Central memory CD4-positive, alpha-beta T cell (primary cell): ENCODE data around the gene CDK6.
A peak's percentile ranks its signal among the peaks of the same experiment; 100 is the strongest.

Experiments
- DNase-seq: peaks from one replicate; pipeline ENCODE4 v3.0.0; 2022

Gene CDK6

DNA sequence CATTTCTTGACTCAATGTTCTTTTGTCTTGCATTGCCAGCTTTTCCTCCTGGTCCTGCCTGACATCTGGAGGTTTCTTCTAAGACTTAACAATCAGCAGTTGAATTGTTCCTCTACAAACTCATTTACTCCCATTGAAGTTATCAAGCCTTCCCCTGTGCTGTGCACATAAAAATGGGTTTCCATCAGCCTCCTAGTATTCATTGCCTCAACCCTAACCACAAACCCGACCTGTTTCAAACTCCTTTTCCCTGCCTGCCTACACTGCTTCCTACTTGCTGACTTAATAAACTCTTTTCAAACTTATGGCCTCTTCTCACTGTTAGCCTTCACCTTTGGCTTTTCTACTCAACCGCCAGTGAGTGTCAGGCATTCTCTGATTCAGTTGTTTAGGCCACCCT lies 9.4 kb upstream of the CDK6 start:
- DNase-seq, result no peak

DNA sequence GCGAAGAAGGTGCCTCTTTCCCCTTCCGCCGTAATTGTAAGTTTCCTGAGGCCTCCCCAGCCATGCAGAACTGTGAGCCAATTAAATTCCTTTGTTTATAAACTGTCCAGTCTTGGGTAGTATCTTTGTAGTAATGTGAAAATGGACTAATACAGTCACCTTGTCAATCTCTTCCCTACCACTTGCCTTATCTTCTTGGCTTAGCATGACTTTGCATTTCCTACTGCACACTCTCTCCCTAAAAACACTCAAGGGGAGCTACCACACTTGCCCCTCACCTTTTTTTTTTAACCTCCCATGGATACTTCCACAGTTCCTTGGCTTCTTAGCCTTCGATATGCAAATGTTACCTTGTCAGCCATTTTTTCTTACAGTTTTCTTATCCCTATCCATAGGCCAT lies 7.4 kb upstream of the CDK6 start:
- no peak for DNase-seq

DNA sequence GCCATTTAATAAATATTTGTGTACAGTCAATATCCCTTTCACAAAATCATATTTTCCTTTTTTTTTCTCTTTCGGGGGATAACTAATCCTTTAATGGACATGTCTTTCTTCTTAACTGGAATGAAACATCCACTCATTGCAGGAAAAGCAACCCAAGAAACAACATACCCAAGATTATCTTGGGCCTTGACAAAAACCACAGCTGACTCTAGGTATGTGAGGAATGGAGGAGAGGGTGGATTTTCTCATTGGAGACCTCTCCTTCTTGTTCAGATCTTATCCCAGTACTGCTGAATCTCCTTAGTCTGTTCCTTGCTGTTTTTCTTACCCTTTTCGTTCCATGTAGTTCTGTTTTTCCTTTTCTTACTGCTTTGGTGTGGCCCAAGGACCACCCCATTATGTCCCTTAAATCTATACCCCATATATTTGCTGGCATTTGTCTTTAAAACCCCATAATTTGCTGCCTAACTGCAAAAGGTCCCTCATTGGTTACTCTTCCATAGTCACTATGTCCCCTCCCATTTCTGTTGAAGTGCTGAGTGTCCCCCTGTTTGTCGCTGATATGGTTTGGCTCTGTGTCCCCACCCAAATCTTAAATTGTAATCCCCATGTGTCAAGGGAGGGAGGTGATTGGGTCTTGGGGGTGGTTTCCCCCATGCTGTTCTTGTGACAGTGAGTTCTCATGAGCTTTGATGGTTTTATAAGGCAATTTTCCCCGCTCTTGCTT lies 6.8 kb upstream of the CDK6 start:
- DNase-seq, result no peak

DNA sequence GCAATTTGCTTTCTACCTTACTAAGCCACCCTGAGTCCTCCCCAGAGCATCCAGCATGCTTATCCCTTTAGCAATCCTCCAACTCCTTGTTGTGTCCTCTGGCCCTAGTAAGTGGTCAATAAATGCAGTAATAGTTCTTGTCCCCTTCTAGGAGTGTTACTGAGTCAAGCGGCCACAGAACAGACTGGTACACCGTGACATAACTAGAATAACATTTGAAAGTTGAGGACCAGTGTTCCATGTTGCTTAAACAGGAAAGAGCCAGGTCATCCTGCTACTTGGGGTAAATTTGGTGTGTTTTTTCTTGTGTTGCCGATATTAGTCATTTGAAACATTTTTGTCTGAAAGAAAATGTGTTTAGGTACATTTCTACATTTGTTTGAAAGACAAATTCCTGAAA lies 4.8 kb upstream of the CDK6 start:
- no peak for DNase-seq

DNA sequence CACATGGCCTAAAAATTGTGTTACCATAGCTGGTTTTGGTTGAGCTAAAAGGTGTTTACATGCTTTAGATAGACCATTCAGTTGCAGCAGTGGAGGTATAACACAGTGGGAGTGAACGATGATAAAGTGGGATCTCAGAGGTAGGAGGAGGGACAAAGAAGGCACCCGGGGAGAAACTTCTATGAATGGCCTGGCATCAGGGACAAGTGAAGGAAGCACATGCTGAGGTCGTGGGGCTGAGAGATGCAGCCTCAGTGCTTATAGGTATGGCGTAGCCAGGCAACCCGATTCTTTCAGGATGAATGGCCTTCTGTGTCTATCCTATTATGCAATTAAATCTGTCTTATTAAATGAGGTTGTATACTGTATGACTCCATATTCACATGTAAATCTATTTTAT lies 3.9 kb upstream of the CDK6 start:
- DNase-seq, result no peak

DNA sequence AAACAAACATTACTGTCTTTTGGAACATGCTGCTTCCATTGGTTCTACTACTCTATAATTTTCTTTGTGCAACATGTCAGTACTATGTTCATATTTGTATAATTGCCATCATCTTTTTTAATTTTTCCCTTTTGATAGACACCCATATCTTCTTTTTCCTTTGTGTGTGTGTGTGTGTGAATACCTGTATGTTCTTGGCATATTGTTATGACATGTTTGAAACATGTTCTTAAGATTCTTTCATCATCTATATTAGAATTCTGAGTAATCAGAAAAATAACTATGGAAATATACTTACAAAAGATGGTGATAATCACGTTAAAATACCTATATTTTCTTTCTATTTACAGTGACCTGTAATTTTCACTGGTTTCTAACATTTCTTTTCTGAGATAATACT lies 3.5 kb upstream of the CDK6 start:
- no peak for DNase-seq

DNA sequence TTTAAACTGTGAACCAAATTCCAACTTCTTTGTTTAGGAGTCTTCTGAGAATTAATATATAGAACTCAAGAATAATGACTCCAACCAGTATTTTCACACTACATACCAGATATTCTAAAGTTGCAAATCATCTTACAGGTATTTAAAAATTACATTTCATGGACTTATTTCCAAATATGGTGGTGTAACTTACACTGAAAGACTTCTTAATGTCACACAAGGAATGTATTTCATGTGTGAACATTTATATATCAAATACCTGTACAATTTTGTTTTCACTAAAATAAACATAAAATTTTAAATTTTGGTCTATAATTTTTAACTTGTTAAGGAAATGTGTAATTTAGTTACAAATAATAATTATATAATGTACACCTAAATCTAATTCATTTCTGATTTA lies 2.6 kb upstream of the CDK6 start:
- no peak for DNase-seq

DNA sequence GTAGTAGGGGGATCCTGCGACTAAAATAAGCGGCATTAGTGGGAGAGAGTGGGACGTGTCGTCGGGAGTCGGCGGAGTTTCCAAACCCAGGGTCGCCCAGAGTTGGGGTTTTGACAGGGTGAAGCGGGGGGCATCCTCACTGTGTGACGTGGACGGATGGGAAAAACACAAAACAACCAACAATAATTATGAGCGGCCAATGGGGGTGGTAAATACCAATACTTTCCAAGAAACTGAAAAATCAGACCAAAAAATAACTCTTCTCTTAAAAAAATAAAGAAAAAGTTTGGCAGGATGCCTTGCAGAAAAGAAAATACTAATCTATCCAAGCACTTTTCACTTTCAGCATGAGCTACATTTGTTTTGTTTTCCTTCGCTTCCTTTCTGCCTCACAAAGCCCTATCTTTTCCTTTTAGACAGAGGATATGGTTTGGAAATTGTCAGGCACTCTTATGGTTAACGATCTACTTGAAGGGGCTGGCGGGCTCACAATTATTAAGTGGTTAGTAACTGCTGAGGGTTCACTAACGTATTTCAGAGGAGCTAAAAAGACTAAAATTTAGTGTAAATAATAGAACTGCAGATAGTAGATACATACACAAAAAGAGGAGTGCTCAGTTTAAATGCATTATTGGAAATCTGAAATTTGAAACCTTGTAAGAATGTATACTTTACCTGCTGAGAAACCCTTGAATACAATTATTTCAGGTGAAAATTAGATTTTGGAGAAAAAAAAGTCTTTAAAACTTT lies 802 bp upstream of the CDK6 start:
- DNase-seq, result no peak

DNA sequence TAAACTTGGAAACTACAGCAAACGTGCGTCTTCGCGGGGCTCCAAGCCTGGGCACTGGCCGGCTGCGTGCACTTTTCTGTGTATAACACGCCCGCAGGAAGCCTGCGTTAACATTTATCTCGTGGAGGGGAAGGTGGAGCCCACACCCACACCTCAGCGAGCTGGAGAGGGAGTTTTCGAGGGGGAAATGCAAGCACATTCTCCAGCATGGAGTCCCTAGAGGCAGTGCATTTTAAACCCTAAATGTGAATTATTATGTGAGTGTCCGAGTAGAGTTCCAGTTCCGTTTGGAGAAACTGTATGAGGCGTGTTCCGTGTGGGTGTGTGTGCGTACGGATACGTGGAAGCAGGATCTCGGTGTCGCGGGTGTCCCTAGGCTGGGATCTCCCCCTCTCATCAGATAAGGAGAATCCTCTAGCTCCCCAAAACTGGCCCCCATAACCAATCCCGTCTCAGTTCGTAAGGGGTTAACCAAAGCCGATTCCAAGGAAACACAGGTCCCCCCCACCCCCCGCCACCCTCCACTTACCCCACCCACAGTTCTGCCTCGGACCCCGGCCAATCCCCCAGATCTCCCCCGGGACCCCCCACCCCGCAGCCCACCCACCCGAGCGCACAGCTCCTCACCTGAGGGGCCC lies 403 bp downstream of the CDK6 start:
- DNase-seq, result peak; percentile 50

DNA sequence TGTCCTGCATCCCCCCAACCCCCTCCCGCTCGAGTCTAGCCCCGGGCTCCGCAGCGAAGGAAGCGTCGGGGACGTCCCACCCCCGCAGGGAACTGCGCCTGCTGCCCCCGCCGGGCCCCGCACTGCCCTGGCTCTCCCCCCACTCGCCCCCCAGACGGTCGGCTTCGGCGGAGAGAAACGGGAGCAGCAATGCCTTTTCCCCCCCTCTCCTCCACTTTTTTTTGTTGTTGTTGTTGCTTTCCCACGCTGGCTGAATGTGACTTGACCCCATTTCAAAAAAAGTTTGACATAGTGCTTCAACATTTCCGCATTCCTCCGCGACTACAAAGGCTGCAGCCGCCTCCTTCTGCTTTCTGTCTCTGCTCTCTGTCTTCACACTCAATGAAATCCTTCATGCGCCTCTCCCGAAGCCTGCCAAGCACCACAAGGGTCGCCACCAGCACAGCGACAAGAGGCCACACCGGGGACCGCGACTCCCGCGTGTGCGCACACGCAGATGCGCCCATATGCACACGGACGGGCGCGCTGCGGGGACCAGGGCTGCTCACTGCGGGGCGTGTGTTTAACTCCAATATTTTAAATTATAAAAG lies 1.0 kb downstream of the CDK6 start:
- DNase-seq, result peak; percentile 54

DNA sequence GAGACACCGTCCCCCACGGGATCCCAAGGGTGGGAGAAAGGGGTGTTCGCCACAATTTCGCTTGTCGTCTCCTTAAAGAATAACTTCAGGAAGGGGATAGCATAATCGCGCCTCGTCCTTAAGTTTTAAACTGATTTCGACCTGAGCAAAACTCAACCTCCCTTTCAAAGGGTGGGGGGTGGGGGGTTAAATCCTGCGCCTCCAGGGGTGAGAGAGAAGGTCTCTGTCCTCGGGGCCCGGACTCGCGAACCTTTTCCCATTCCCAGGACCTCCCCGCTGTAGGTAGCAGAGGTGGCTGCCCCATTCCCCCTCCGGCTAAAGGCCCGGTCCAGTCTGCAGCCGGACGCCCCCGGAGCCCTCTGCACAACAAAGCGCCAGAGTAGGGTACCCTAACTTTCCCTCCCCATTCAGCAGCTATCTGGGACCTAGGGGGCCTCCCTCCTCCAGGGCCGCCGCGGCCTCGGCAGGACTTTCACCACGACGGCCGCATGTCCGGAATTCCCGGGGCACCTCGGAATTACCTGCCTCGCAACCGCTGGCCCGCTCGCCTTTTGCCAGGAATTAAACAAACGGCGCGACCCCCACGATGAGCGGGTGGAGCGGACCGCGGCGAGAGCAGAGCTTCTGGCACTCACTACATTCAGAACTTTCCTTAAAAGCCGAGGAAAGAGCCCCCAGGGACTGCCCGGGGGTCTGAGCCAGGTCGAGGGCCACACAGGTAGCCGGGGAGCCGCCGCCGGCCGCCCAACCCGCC lies 1.7 kb downstream of the CDK6 start:
- DNase-seq, result no peak

DNA sequence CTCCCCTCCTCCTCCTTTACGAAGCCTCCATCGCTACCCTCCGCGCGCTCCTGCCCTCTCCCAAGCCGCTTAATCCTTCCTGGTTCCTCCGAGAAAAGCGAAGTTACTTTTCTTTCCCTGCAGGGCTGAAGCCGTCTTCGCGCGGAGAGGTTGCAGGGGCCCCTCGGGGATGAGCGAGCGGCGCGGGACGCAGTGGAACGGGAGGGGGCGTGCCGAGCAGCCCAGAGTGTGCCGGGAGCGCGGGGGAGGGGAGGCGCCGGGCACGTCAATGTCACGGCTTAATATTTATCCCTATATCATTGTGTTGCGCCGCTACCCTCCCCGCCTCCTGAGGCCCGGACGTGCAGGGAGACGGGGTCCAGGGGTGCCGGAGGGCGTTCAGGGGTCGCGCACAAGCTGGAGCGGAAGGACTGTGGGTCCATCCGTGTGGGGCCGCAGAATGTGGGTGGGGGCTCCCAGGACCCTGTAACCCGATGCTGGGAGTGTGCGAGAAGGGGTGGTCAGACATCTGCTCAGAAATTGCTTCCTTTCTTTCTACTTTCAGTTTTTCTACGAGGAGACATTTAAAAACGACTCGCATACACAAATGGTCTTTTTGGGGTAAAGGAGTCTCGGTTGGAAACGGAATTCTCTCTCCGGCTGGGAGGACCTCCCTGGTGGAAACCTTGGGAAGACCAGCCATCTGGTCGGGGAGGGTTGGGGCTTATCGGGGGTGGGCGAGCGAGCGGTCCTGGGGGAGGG lies 2.4 kb downstream of the CDK6 start:
- DNase-seq, result peak; percentile 68

DNA sequence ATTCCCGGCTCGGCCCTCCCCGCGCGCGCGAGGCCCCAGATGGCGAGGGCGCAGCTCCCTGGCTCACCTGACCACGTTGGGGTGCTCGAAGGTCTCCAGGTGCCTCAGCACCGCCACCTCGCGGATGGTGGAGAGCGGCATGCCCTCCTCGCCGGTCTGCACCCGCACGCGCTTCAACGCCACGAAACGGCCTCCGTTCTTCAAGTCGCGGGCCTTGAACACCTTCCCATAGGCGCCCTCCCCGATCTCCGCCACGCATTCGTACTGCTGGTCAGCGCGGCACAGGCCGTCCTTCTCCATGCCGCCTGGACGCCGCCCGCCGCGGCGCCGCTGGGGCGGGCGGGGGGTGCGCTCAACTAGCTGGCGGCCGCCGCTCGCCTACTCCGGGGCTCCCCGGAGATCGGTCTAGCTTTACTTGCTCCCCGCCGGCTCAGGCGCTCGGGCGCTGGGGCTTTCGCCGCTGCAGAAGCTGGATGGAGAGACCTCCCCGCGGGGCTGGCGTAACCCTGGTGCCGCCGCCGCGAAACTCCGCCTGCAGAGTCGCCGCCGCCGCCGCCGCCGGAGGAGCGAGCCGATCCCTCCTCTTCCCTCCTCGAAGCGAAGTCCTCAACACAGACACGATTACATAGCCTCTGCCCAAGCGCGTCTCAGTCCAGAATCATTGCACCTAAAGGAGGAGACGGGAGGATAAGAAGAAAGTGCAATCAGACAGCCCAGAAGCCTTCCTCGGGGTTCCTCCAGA lies 3.2 kb downstream of the CDK6 start:
- DNase-seq, result peak; percentile 83

DNA sequence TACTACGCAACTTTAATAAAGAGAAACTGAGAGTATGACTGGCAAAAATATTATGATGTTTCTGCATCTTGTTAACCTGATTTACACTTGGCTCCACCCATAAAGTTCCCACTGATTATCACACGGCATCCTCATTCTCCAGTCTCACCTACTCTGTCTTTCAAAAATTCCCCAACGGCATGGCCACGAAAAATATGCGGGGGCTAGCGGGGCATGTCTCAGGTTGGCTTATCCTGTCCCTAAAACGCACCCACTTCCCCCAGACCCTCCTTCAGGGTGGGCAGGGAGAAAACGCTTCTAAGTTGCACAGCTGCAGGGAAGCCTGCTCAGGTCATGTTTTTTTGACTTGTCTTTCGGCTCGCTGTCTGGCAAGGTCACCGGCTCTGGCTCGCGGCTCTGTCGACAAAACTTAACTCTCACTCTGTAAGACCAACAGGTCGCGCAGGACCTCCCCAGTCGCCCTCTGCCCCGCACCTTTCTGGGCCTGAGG lies 3.8 kb downstream of the CDK6 start:
- no peak for DNase-seq

DNA sequence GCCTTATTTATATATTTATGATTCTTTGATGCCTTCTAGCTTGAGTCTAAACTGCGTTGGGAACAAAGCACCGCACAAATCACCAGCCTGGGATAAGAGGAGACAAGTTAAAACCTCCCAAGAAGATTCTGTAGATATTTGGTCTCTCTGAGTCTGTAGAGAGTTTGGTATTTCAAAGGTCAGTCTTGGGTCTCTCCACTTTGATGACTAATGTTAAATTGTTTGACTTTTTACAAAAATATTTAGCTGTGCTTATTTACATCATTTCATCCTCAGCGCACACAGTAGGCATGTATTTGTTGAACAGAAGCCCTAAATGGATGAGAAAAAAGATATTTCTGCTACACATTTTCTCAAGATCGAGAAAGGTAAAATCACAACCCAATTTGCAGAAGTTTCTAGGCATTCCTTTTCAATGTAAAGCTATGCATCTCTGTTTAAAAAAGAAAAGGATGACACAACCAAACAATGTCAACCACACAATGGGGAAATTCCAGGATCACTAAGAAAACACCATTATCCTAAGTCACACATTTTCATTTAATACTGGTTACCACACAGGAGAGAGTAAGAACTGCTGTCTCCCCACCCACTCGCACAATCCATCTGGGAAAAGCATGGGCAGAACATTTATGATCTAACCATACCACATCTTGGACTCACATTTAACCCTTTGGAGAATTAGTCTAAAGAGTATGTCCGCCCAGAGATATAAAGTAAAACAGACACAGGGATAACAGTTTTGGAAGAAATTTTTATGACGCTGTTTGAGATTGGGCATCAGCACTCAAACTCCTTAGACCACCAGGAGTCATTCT lies 4.4 kb downstream of the CDK6 start:
- peak; percentile 8 for DNase-seq

DNA sequence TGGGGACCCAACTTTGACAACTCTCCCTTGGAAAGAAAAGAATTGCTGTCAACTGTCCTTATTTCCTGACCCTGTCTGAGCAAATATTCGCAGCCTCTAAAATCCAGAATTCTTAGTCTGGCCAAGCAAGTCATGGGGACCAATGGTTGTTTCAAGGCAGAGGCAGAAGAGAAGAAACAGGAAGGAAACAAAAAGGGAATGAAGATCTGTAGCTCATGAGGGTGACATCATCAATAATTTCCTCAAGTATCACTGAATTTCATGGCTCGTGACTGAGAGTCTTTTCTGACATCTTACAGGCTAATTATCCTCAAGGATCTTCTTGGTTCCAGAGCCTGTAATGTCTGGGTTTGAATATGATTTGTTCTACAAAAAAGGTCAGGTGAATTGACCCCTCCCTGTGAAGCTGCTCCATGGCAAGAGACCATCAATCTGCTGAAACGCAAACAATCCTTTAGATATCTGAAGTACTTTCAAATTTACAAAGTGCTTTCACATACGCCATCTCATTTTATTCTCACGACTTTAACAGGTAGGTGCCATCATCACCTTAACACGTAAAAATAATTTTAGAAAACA lies 5.8 kb downstream of the CDK6 start:
- no peak for DNase-seq

DNA sequence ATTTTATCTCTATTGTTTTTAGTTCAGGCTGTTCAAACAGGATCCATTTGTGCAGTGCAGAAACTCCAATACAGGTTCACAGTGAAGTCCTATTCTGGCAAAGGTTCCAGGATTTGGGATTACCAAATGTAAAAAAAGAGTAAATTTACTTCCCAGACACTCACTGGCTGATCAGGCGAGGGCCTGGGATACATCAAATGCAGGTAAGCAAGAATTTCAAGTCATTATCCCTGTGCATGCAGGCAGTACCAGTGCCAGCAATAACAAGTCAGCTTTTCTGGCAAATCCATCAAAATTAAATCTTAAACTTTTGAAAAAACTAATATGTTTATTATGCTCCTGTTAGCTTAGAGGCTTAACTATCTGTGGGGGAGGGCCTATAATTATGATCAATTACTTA lies 6.3 kb downstream of the CDK6 start:
- DNase-seq, result no peak

DNA sequence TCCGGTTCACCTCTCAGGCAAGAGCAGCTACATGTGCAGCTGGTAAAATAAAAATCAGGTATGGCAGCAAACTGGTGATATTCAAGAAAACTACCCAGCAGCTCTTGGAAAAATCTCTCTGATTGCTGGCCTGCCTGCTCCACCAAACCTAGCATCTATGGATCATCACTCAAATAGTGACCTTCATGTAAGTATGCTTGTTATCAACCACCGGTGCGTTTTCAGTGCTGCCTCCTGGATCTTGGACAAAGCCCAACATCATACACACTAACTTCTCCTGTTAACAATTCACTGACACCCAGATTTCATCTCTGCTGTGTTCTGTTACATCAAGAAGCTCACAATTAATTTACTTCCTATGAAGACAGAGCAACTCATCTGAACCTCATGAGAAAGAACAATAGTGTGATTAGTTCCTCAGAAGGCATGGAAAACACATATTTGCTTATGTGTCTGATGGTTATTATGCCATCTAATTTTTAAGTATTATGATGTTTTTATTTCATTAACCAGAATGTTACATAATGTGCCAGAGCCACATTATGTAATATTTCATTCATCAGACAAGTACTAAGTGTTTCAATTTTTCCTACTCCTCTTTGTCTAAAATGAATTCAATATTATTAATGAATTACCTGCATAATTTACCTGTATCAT lies 8.8 kb downstream of the CDK6 start:
- no peak for DNase-seq

DNA sequence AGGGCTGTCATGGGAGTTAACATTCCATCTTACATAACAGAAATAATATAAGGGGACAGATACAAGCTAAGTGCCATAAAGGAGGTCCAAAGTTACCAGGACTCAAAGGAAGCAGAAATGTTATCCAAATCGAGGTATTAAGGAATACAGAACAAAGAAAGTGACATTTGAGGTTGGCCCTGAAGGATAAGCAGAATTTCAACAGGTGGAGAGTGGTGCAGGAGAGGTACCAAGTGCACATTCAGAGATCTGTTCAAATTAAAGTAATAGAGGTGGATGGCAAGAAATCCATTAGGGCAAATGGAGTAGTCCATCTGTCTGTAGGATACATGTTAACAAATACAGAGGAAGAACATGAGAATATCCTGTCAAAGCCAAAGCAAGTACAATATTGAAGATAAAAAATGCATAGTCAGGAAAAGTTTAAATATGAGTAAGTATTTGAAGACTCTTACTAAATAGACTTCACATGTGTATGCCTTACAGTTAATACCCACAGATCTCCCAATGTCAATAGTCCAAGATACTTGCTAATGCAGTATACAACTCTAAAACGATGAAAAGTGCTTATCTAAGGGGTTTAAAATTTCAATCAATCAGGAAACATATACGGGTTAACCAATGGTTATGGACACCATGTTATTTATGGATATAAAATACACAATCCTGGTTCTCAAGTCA lies 10.0 kb downstream of the CDK6 start:
- DNase-seq, result no peak
